Measurements from ENCODE around the gene R3HDML.

DNA sequence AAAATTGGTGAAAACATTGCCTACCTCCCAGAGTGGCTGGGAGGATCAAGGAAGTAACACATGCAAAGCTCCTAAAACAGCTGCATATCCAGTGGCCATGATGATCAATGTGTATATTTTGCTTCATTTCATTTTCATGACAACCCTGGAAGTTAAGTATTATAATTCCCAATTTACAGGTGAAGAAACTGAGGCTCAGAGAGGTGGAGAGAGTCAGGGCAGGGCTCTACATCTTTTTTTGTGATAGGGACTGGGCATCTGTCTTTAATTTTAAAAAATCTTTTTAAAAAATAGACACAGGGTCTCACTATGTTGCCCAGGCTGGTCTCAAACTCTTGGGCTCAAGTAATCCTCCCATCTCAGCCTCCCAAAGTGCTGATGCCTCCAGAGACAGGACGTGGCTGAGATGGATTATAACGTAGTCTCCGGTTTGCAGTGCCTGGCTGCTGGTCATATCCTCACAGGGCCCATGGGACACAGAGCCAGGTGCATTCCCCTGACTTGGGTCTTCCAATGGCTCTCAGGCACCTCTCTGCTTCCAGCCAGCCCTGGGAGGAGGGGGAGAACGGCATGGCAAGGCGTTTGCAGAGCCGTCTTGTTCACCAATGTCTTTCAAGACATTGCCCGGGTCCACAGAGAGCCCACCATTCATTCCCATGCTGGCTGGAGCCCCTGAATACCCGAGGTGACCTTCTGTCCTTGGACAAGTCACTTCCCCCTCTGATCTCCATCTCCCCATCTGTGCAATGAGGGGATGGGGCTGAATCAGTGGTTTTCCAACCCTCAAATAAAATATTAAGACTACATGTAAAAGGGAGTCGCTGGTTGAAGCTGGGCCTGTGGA is 57.0 kb downstream of the R3HDML start:
- TF ChIP-seq CTCF (IDR thresholded peaks at IDR 0.05) (no peak), POLR2AphosphoS5 (IDR thresholded peaks at IDR 0.05) (no peak)
